Daoy (cell line): ENCODE results near the gene SOX21. TPM values are rescaled to one million over a fixed set of nuclear protein-coding genes. Genes with fewer than 3 reads are reported as not detected.

Experiments
- DNase-seq: peaks from one replicate; pipeline ENCODE4 v3.0.0-alpha.2; 2015; ENCODE audit warnings: low read depth
- total RNA-seq: library from RNA; depleted of rRNA; stranded (reverse); fragments of >200 nt; shearing (Covaris generic); gene quantifications from 2 replicates; pipeline ENCODE4 v1.2.3, GENCODE V29; 2014

SOX21 gene
- total RNA-seq, 1 experiment from 2014 or later: 0.17 TPM

GRCh38 chr13:94709001-94709834, 3.1 kb downstream of the SOX21 start:
- DNase-seq: no peak

- peak; percentile 28 for DNase-seq
These were observed 4.1 kb downstream of the SOX21 start for GRCh38 chr13:94708031-94708859.

- peak; percentile 18 for DNase-seq
These were observed 4.8 kb downstream of the SOX21 start for GRCh38 chr13:94707400-94708021.

GRCh38 chr13:94706843-94707399, 5.4 kb downstream of the SOX21 start:
- DNase-seq: no peak

GRCh38 chr13:94706101-94706842, 6.1 kb downstream of the SOX21 start:
- no peak for DNase-seq

- DNase-seq: no peak
These were observed 7.0 kb downstream of the SOX21 start for GRCh38 chr13:94705081-94706030.

GRCh38 chr13:94704377-94705080, 7.8 kb downstream of the SOX21 start:
- DNase-seq: no peak

- no peak for DNase-seq
These were observed 8.5 kb downstream of the SOX21 start for GRCh38 chr13:94703721-94704314.

GRCh38 chr13:94703271-94703670, 9.1 kb downstream of the SOX21 start:
- DNase-seq: no peak

- no peak for DNase-seq
These were observed 9.9 kb downstream of the SOX21 start for GRCh38 chr13:94702181-94703041.

- no peak for DNase-seq
These were observed 10.8 kb downstream of the SOX21 start for GRCh38 chr13:94701313-94702180.

GRCh38 chr13:94700536-94700935, 11.8 kb downstream of the SOX21 start:
- no peak for DNase-seq

- no peak for DNase-seq
These were observed 12.3 kb downstream of the SOX21 start for GRCh38 chr13:94700051-94700535.

GRCh38 chr13:94696171-94696570, 16.2 kb downstream of the SOX21 start:
- peak; percentile 12 for DNase-seq

GRCh38 chr13:94692030-94692429, 20.3 kb downstream of the SOX21 start:
- no peak for DNase-seq

GRCh38 chr13:94683409-94683808, 28.9 kb downstream of the SOX21 start:
- no peak for DNase-seq

- no peak for DNase-seq
These were observed 30.1 kb downstream of the SOX21 start for GRCh38 chr13:94682229-94682628.
